ENCODE results near the gene IGF2BP2. TPM values are rescaled to one million over a fixed set of nuclear protein-coding genes. Genes with fewer than 3 reads are reported as not detected.

The IGF2BP2 gene
- total RNA-seq, 2 experiments from 2014 or later: 0.54 to 0.55 TPM

DNA sequence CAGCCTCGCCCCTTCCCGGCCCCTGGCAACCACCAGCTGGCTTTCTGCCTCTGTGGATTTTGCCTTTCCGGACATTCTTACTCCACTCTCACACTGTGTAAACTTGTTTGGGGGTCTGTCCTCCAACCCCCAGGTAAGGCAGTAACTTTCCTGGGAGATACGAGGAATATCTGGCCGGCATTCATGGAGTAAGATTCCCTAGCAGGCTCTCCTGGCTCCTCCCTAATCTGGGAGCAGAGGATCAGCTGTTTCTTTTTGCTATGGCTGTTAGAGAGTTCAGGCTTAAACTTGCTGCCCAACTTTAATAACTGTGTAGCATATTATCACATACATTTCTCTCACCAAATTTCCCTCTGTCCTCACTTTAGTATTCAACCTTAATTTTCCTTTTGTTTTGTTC lies 64.3 kb downstream of the IGF2BP2 start:
- Mint-ChIP-seq H3K27ac (no peak overlapping the region), H3K4me3 (no peak overlapping the region), H3K27me3 (peaks cover 21% of the 10 kb centered on the region), H3K36me3 (ENCODE audit: low read depth) (no peaks in the 10 kb centered on the region), H3K9me3 (ENCODE audit: low read depth) (peaks cover 2% of the 10 kb centered on the region), H3K4me1 (no peaks in the 10 kb centered on the region)
- ATAC-seq: no peak
- intact Hi-C loops (cut with DNase I, micrococcal nuclease): no loop called here
- no peak for DNase-seq
- CTCF ChIA-PET: interaction anchor here (1.4 kb wide), 1 partner anchor 82 kb away, joined by 5 read pairs; no protein-coding TSS in a partner anchor
- POLR2A ChIA-PET: no interaction called here

DNA sequence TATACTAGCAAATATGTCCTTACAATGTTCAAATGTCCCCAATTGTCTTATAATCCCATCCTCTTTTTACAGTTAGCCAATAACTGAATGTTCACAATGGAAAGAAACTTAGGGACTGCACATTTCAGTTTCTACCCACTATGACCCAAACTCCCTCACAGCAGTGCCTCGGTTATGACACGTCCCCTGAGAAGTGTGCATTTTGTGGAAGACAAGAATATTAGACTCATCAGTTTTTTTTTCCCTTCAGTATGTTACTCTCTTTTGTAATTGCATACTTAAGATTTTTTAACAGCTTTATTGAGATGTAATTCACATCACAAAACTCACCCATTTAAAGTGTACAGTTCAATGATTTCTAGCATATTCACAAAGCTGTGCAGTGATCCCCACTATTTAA lies 64.8 kb downstream of the IGF2BP2 start:
- no peak for DNase-seq
- H3K4me1 Mint-ChIP-seq: no peaks in the 10 kb centered on the region
- no peak overlapping the region for H3K27ac Mint-ChIP-seq
- intact Hi-C loops (cut with DNase I, micrococcal nuclease): no loop called here
- no peaks in the 10 kb centered on the region for H3K36me3 Mint-ChIP-seq (ENCODE audit: low read depth)
- H3K9me3 Mint-ChIP-seq (ENCODE audit: low read depth): peaks cover 2% of the 10 kb centered on the region
- peaks cover 18% of the 10 kb centered on the region for H3K27me3 Mint-ChIP-seq
- POLR2A ChIA-PET: no interaction called here
- CTCF ChIA-PET: interaction anchor here (1.4 kb wide), 1 partner anchor 82 kb away, joined by 5 read pairs; no protein-coding TSS in a partner anchor
- ATAC-seq: no peak
- no peak overlapping the region for H3K4me3 Mint-ChIP-seq

DNA sequence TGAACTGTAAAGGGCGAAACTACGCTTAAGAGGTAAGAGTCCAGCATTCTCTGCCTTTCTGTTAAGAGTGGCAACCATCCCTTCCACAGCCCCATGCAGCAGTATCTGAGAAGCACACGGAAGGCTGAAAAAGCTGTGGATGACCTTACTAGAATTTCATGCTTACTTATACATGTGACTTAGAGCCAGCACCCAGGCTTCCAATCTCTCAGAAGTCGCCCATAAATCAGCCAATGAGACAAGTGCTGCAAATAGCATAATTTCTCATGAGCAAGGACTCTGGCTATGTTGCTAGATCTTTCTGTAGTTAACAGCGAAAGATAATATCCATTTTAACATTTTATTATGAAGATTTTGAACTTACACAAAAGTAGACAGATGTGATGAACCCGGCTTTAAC lies 65.3 kb downstream of the IGF2BP2 start:
- no peak for DNase-seq
- ATAC-seq: no peak
- H3K27me3 Mint-ChIP-seq: peaks cover 18% of the 10 kb centered on the region
- peaks cover 4% of the 10 kb centered on the region for H3K9me3 Mint-ChIP-seq (ENCODE audit: low read depth)
- no peak overlapping the region for H3K4me3 Mint-ChIP-seq
- CTCF ChIA-PET: no interaction called here
- POLR2A ChIA-PET: no interaction called here
- H3K27ac Mint-ChIP-seq: no peak overlapping the region
- H3K4me1 Mint-ChIP-seq: no peaks in the 10 kb centered on the region
- intact Hi-C loops (cut with DNase I, micrococcal nuclease): no loop called here
- H3K36me3 Mint-ChIP-seq (ENCODE audit: low read depth): no peaks in the 10 kb centered on the region

DNA sequence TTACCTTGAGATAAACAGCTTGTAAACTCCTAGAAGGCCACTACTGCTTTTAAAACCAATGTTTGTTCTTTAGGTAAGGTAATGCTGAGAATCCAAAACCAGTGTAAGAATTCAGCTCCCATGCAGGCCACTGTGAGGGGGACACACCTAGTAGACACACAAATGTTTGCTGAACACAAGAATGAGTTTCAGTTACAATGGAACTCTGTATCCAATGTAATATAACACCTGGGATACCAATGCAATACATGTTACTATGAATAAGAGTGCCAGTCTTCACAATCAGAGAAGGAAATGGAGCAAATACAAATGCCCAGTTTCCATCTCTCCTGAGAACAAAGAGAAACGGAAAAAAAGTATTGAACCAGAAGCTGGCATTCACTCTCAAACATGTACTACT lies 65.9 kb downstream of the IGF2BP2 start:
- intact Hi-C loops (cut with DNase I, micrococcal nuclease): no loop called here
- H3K27ac Mint-ChIP-seq: no peak overlapping the region
- peaks cover 16% of the 10 kb centered on the region for H3K27me3 Mint-ChIP-seq
- POLR2A ChIA-PET: no interaction called here
- no peak for ATAC-seq
- peaks cover 9% of the 10 kb centered on the region for H3K9me3 Mint-ChIP-seq (ENCODE audit: low read depth)
- DNase-seq: no peak
- CTCF ChIA-PET: interaction anchor here (0.6 kb wide), 1 partner anchor 99 kb away, joined by 4 read pairs; no protein-coding TSS in a partner anchor
- H3K36me3 Mint-ChIP-seq (ENCODE audit: low read depth): no peaks in the 10 kb centered on the region
- H3K4me3 Mint-ChIP-seq: no peak overlapping the region
- H3K4me1 Mint-ChIP-seq: no peaks in the 10 kb centered on the region

DNA sequence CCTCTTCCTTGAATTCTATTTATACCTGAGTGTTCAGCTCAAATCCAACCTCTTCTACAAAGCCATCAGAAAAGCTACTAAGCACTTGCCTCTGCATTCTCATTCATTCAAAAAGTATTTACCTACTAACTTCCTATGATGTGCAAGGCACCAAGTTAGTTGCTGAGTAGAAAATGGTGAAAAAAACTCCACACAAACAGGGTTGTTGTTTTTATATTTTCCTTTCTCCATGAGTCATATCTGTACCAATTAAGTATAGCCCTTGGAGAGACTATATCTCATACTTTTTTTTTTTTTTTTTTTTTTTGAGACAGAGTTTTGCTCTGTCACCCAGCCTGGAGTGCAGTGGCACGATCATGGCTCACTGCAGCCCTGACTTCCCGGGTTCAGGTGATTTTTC lies 67.7 kb downstream of the IGF2BP2 start:
- ATAC-seq: no peak
- Mint-ChIP-seq H3K36me3 (ENCODE audit: low read depth) (no peaks in the 10 kb centered on the region), H3K4me1 (no peaks in the 10 kb centered on the region), H3K9me3 (ENCODE audit: low read depth) (peaks cover 9% of the 10 kb centered on the region), H3K27me3 (peaks cover 9% of the 10 kb centered on the region), H3K27ac (no peak overlapping the region), H3K4me3 (no peak overlapping the region)
- ChIA-PET POLR2A (no interaction called here), CTCF (interaction anchor here (1.1 kb wide), 1 partner anchor 12 kb away, joined by 6 read pairs; no protein-coding TSS in a partner anchor)
- intact Hi-C loops (cut with DNase I, micrococcal nuclease): no loop called here
- no peak for DNase-seq

DNA sequence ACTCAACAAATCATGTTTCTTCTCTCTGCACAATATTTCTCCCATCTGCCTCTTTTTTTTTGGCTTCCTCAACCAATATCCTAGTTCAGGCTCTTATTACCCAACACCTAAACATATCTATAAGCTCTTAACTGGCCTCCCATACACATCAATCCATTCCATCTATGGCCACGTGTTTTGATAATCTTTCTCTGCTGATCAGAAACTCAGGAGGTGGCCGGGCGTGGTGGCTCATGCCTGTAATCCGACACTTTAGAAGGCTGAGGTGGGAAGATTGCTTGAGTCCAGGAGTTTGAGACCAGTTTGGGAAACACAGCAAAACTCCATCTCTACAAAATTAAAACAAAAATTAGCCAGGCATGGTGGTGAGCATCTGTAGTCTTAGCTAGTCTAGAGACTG lies 68.4 kb downstream of the IGF2BP2 start:
- Mint-ChIP-seq H3K27me3 (peaks cover 9% of the 10 kb centered on the region), H3K27ac (no peak overlapping the region), H3K4me1 (no peaks in the 10 kb centered on the region), H3K4me3 (no peak overlapping the region), H3K36me3 (ENCODE audit: low read depth) (no peaks in the 10 kb centered on the region), H3K9me3 (ENCODE audit: low read depth) (peaks cover 9% of the 10 kb centered on the region)
- ATAC-seq: no peak
- CTCF ChIA-PET: no interaction called here
- no peak for DNase-seq
- intact Hi-C loops (cut with DNase I, micrococcal nuclease): no loop called here
- POLR2A ChIA-PET: no interaction called here

DNA sequence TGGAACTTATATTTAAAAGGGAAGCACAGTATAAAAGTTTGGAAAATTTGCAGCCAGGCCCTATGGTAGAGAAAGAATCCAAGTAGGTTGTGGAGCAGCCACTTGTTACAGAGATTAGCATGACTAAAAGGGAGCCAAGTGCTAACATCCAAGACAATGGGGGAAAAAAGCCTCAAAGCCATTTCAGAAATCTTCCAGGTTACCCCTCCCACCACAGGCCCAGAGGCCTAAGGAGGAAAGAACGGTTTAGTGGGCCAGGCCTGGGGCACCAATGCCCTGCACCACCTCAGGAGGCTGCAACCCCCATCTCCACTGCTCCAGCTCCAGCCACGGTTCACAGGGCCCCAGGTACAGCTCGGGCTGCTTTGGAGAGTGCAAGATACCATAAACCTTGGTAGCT lies 69.9 kb downstream of the IGF2BP2 start:
- H3K36me3 Mint-ChIP-seq (ENCODE audit: low read depth): no peaks in the 10 kb centered on the region
- intact Hi-C loops (cut with DNase I, micrococcal nuclease): no loop called here
- no peaks in the 10 kb centered on the region for H3K4me1 Mint-ChIP-seq
- H3K9me3 Mint-ChIP-seq (ENCODE audit: low read depth): peaks cover 9% of the 10 kb centered on the region
- H3K27me3 Mint-ChIP-seq: peaks cover 3% of the 10 kb centered on the region
- no peak overlapping the region for H3K27ac Mint-ChIP-seq
- ChIA-PET CTCF (interaction anchor here (1.0 to 1.6 kb wide), 2 partner anchors 8 to 13 kb away, joined by 4 to 6 read pairs; no protein-coding TSS in a partner anchor), POLR2A (no interaction called here)
- ATAC-seq (no peak), DNase-seq (no peak)
- H3K4me3 Mint-ChIP-seq: no peak overlapping the region

DNA sequence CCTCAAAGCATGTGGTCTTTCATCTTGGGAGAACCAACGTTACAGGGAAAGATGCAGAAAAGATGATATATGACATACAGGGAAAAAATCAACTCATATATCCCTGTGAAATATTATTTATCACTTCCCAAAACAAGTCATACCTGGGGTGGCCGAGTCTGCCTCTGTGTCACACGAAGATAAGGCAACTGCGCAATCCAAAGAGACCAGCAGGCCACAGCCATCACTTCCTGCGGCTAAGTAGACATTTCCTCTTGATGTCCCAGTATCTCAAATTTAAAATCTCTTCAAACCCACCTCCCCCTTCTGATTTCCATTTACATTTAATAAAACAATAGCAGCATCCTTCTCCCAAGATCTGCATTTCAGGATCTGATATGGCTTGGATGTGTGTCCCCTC lies 71.5 kb downstream of the IGF2BP2 start:
- peaks cover 3% of the 10 kb centered on the region for H3K27me3 Mint-ChIP-seq
- CTCF ChIA-PET: interaction anchor here (1.6 kb wide), 1 partner anchor 15 kb away, joined by 6 read pairs; no protein-coding TSS in a partner anchor
- POLR2A ChIA-PET: no interaction called here
- no peak for ATAC-seq
- no peak overlapping the region for H3K4me3 Mint-ChIP-seq
- H3K9me3 Mint-ChIP-seq (ENCODE audit: low read depth): peaks cover 9% of the 10 kb centered on the region
- no peaks in the 10 kb centered on the region for H3K4me1 Mint-ChIP-seq
- H3K27ac Mint-ChIP-seq: no peak overlapping the region
- DNase-seq: no peak
- intact Hi-C loops (cut with DNase I, micrococcal nuclease): no loop called here
- no peaks in the 10 kb centered on the region for H3K36me3 Mint-ChIP-seq (ENCODE audit: low read depth)

DNA sequence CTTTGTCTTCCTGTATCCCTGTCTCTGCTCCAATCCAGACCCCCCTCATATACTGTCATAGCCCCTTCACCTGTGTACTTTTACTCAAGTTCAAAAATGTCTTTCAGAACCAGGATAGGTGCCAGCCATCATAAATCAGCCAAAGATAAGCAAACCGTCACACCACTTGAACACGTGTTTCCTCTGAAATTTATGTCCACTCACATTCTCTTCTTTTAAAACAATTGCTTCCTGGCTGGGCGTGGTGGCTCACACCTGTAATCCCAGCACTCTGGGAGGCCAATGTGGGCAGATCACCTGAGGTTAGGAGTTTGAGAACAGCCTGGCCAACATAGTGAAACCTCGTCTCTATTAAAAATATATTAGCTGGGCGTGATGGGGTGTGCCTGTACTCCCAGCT lies 74.1 kb downstream of the IGF2BP2 start:
- no peak for ATAC-seq
- H3K4me3 Mint-ChIP-seq: no peak overlapping the region
- DNase-seq: no peak
- H3K27ac Mint-ChIP-seq: no peak overlapping the region
- peaks cover 2% of the 10 kb centered on the region for H3K27me3 Mint-ChIP-seq
- ChIA-PET CTCF (no interaction called here), POLR2A (no interaction called here)
- intact Hi-C loops (cut with DNase I, micrococcal nuclease): no loop called here
- H3K36me3 Mint-ChIP-seq (ENCODE audit: low read depth): no peaks in the 10 kb centered on the region
- H3K4me1 Mint-ChIP-seq: no peaks in the 10 kb centered on the region
- H3K9me3 Mint-ChIP-seq (ENCODE audit: low read depth): peaks cover 8% of the 10 kb centered on the region

DNA sequence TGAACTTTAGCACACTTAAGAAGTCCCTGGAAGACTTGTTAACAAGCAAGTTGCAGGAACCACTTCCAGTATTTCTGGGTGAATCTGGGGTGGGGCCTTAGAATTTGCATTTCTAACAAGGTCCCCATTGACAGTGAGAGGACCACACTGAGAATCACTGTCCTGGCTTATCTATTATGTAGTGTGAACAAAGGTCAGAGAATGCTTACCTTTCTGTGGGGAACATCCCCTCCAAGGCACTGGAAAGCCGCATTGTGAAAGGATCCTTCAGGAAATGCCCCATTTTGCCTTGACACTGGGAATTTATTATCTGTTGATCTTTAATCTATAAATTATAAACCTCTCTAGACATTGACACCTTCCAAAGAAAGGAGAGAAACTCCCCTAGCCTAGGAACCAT lies 74.8 kb downstream of the IGF2BP2 start:
- ChIA-PET POLR2A (no interaction called here), CTCF (interaction anchor here (1.2 kb wide), 1 partner anchor 90 kb away, joined by 6 read pairs; no protein-coding TSS in a partner anchor)
- Mint-ChIP-seq H3K27ac (no peak overlapping the region), H3K4me3 (no peak overlapping the region), H3K4me1 (peaks cover 5% of the 10 kb centered on the region), H3K27me3 (peaks cover 2% of the 10 kb centered on the region), H3K9me3 (ENCODE audit: low read depth) (peaks cover 7% of the 10 kb centered on the region), H3K36me3 (ENCODE audit: low read depth) (no peaks in the 10 kb centered on the region)
- intact Hi-C loops (cut with DNase I, micrococcal nuclease): no loop called here
- DNase-seq (no peak), ATAC-seq (no peak)

DNA sequence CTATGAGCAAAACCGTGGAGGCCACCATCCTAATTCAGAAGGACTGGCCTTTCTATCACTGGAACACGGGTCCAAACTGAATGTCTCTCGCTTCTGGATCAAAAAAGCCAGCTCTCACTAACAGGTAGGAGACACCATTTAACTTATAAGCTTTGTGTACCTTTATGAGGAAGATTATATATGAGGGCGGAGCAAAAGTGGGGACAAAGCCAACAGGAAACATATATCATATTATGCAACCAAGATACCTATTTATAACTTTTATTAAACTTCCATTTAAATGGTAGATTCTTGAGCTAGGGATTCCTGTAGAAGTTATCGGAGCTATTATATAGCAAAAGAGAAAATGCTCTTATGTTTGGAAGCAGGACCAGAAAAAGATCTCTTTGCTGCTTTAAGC lies 78.4 kb downstream of the IGF2BP2 start:
- ATAC-seq: no peak
- H3K4me1 Mint-ChIP-seq: peaks cover 5% of the 10 kb centered on the region
- no peaks in the 10 kb centered on the region for H3K9me3 Mint-ChIP-seq (ENCODE audit: low read depth)
- H3K4me3 Mint-ChIP-seq: no peak overlapping the region
- no peak overlapping the region for H3K27ac Mint-ChIP-seq
- peaks cover 2% of the 10 kb centered on the region for H3K27me3 Mint-ChIP-seq
- DNase-seq: no peak
- ChIA-PET POLR2A (no interaction called here), CTCF (interaction anchor here (0.6 to 2.0 kb wide), 8 partner anchors 9 to 114 kb away, joined by 3 to 13 read pairs (median 4); no protein-coding TSS in a partner anchor)
- H3K36me3 Mint-ChIP-seq (ENCODE audit: low read depth): no peaks in the 10 kb centered on the region
- intact Hi-C loops (cut with DNase I, micrococcal nuclease): loop anchor here in 1 of 2 experiments (2.0 kb wide), 1 partner anchor 24 kb away; no protein-coding TSS in a partner anchor

DNA sequence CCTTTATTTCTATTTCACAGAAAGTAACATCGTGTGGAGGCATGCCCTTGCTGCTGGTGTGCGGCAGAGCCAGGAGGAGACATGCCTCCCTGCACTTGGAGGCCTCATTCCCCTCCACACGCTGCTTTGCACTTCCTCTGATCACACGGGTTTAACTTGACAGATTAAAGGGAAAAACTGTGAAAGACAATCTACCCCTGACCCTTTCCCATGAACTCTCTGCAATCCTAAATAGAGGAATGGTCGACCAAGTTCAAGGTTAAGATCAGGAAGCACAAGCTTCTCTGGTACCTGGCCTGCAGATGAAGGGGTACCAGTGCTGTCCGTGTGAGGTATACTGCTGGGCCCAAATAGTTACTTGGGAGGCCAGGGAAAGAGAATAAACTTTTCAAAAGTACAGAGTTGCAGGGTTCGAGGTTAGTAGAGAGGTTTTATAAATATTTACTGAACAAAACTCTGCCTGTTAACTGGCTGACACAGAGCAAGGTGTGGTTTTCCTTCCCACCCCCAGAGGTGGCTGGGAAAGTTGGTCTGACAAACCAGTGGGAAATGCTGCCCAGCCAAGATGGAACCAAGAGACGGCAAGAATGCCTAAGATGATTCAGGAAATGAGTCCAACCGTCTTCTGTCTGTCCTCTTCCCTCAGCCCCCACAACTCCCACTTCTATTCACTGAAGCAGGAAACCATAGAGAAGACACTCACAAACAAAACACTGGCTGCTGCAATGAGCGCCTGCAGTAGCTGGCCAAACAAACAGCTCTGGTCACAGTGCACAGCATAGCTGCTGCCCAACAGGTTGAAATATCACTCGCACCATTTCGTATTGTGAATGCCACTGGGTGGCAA lies 79.6 kb downstream of the IGF2BP2 start:
- peaks cover 2% of the 10 kb centered on the region for H3K27me3 Mint-ChIP-seq
- H3K27ac Mint-ChIP-seq: no peak overlapping the region
- ATAC-seq (no peak), DNase-seq (no peak)
- CTCF ChIA-PET: interaction anchor here (1.7 to 2.0 kb wide), 2 partner anchors 24 to 85 kb away, joined by 12 to 13 read pairs; no protein-coding TSS in a partner anchor
- POLR2A ChIA-PET: no interaction called here
- H3K4me3 Mint-ChIP-seq: no peak overlapping the region
- H3K9me3 Mint-ChIP-seq (ENCODE audit: low read depth): no peaks in the 10 kb centered on the region
- no peaks in the 10 kb centered on the region for H3K36me3 Mint-ChIP-seq (ENCODE audit: low read depth)
- intact Hi-C loops (cut with DNase I, micrococcal nuclease): no loop called here
- H3K4me1 Mint-ChIP-seq: peaks cover 5% of the 10 kb centered on the region

All from activated CD4-positive, alpha-beta T cell treated with anti-CD3 and anti-CD28 coated beads for 36 hours (primary cell).